Measurements from ENCODE around the gene GSTM2.

GSTM2 gene

DNA sequence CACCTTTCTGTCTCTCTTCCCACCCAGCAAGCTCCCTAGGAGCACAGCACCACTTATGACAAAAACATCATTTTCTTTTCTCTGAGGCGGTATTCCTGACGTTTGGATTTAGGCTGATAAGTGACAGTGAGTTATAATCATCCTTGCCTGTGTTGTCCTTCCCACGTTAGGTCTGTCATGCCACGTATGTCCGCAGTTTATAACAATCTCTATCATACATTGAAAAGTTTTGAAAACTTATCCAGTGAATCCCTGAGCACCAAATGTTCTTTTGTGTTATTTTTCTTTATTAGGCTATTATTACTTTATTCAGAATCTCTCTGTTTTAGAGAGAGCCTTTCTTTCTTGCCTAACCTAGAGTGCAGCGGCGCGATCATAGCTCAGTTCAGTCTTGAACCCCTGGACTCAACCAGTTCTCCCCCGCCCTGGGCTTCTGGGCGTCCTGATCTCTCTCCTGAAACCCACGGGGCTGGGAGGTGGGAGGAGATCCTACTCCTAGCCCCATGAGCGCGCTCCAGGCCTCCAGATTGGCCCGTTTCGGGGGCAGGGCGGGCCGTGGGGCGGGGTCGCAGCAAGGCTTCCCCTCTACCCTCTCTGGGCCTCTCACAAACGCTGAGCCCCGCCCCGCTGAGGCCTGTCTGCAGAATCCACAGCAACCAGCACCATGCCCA is at the start of gene GSTM2:
Gene GSTM2 (plus strand): TSS at position 606 of the 671 bp plus-strand sequence. CDS start 59 bp downstream, at position 665.
- DNase-seq (ENCODE audit: low spot score), result peak; percentile 70

DNA sequence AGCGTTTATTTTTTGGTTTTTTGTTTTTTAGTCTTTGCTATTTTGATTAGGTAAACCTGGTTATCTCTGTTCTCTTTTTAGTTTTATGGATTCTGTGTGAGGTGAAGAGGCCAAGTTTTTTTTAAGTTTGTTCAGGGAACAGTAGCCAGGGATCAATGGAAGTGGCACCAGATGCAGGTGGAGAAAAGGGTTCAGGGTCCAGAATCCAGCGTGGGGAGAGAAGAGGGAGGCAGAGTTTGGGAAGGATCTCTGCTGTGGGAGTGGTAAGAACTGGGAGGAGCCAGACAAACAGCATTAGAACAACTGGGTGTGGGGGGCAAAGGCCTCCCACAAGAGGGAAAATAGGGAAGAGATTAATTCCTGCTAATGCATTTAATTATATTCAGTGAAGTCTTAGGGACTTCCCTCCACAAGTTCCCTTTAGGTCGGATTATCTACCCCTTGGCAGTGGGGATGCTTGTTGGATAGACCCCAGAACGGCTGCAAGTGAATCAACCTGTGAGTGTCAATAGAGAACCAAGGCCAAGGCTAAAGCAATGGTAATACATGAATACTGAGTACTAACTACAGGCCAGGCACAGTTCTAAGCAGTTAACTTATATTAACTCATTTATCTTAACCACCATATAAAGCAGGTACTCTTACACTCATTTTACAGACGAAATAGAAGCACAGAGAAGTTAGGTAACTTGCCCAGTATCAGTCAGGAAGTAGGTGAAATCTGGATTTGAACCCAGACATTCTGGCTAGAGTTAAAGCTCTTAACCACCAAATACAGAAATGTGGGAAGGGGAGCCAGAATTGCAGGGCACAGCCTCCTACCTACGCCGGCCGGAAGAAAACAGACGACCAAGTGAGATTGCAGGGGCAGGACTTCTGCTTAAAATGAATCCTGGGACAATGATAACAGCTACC is 48.9 kb upstream of the GSTM2 start:
- DNase-seq (ENCODE audit: low spot score), result no peak

DNA sequence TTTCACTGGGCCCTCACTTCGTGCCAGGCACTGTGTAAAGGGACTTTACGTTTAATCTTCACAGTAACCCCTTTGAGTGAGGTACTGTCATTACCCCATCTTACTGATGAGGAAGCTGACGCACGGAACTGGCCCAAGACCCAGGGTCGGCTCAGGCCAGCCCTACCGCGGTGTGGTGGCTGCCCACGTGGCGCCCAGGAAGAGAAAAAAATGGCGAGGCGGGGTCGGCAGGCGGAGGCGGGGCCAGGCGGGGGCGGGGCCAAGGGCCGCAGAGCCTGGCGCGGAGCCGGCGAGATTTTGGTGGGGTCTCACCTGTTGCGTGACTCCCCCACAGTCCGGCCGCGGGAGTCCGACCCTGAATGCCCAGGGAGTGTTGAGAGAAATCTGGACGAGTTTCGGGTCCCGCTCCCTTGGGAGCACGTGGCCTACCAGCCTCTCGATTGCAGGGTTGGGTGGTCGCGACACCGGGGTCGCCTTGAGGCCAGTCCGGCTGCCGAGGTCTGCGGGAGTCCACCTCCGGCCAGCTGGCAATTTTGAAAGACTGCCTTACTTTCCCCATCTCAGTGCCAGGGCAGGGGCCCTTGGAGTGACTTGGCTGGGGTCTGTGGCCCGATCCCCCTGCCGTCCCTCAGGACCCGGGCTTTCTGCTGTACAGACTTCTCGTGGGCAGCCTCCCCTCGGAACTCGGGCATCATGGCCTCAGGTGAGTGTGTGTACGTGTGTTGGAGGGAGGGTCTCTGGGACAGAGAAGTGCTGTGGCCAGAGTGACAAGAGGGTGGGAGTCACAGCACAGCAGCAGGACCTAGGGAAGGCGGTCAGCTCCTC is 48.1 kb upstream of the GSTM2 start, which contains the start of the genes AMPD2 and GNAT2:
Gene AMPD2 (plus strand): TSS at position 262 of the 825 bp plus-strand sequence. CDS start 1,339 bp downstream, outside the sequence.
Gene GNAT2 (minus strand): TSS at position 41 of the 825 bp plus-strand sequence. CDS start 6,746 bp downstream, outside the sequence.
- DNase-seq (ENCODE audit: low spot score), result peak; percentile 86

DNA sequence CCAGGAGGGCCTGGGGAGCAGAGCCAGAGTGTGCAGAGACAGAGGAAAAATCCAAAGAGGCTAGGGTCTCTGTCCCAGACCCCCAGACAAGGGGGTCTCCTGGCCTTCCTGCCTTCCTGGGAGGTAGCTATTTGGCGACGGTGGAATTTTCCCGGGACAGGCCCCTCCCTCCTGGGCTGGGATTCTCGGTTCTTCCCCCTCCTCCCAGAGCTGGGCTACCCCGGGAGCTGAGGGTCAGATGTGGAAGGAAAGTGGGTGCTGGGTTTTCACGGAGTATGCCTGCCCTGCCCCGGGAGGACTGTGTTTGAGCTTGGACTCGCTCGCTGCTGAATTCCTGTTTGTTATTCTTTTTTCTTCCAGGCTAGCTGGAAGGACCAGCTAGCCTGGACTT is 47.5 kb upstream of the GSTM2 start:
- peak; percentile 47 for DNase-seq (ENCODE audit: low spot score)

DNA sequence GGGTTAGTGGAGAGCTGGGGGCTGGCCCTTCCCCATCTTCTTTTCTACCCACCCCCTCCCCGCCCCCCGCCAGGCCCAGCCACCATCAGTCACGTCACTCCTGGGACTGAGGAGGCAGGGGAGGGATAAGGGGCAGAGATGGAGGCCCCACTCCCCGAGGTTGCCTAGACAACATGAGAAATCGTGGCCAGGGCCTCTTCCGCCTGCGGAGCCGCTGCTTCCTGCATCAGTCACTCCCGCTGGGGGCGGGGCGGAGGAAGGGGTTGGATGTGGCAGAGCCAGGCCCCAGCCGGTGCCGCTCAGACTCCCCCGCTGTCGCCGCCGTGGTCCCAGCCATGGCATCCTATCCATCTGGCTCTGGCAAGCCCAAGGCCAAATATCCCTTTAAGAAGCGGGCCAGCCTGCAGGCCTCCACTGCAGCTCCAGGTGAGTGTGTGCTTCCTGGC is 47.0 kb upstream of the GSTM2 start:
- peak; percentile 87 for DNase-seq (ENCODE audit: low spot score)

DNA sequence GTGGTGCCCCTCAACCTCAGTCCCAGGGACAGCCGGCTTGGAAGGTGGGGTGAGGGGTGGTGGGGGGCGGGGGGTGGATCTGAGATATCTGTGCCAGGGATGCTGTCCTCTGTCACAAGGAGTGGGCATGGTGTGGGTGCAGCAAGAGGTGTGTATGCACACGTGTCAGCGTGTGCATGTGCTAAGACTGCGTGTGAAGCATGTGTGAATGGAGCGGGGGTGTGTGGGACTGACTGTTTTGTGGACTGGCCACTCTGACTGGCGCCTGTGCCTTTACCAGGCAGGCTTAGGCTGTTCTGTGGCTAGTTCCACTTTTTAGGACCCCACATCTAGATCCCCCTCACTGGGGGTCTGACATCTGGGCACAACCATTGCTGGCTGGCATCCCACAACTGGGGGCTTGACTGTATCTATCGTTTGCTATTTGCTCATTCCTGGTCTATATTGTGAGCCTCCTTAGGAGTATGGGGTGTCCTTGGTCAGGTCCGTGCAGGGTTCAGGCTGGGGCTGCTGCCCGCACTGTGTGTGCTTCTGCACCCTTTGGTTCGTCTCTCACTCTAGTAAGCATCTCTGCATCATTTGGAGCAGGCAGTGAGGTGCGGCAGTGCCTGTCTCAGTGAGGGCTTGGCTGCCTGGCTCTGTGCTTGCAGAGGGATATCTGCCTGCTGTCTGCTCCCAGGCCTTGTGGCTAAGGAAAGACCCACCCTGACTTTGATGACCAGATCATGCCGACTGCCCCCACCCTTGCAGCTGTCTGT is 46.3 kb upstream of the GSTM2 start:
- DNase-seq (ENCODE audit: low spot score), result no peak

DNA sequence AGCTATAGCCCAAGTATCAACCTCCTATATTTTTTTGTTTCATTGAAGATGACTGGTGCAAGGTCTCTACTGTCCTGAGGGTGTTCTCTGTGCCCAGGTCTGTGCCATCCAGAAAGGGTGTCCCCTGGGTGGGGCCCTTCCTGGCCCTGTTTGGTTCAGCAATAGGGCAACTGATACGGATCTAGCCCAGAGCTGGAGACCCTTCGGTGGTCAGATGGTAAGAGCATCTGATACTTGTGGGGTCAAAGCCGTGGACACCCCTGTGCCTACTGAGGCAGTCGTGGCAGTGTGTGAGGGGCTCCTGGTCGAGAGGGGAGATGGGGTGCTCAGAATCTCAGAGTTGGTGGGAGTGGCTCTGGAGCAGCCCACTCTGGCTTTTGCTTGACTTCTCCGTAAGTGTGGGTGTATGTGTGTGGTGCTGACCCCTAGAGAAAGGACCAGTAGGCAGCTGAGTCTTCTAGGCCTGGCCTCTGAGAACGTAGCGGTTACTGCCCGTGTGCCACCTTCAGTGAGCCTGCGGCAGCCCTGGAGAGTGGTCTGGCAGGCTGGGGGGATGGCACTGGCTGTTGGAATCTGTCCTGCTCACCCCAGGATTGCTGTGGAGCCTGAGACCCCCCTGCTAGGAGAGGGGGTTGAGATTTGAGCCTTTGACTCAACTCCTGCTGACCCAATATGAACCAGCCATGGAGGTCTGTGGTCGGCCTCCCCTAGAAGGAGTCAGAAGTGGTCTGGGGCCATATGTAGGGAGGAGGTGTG is 45.5 kb upstream of the GSTM2 start:
- DNase-seq (ENCODE audit: low spot score), result no peak

DNA sequence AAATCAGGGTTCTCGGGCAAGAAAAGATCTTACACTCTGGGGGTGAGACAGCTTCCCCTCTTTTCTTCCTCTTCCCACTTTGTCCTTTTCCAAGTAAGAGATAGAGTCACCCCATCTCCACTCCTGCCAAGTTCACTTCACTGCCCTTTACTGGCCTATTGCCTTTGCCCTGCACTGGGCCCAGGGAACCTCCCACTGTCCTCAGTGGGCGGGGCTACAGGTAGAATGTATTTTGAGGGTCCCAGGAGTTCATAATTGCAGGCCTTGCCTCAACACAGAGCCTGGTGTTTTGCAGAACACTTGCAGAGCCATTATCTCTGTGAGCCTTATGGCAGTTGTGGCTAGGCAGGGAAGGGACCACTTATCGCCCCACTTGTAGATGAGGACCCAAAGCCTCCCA is 45.0 kb upstream of the GSTM2 start:
- no peak for DNase-seq (ENCODE audit: low spot score)

DNA sequence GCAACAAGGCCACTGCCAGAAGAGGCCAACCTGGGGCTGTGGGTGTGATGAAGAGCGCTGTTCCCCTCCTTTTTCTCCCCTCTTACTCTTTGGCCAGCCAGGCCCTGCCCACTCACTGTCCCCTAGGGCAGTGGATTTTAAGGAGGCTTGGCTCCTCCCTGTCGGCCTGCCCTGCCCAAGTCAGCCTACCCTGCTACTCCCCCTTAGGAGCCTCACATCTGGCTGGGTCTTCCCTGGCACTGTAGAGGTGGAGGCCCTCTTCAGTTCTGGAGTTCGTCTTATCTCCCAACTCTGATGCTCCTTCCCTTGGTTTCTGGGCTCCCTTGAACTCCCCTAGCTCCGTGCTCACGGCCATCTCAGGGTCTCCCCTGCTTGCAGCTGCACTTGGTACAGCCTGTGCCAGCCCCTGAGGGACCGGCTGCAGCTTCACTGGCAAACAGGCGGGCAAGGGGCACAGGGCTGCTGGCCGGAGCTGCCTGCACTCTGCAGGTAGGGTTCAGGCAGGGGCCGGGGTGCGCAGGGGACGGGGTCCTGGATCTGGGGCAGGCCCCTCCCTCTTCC is 44.2 kb upstream of the GSTM2 start:
- DNase-seq (ENCODE audit: low spot score), result no peak

DNA sequence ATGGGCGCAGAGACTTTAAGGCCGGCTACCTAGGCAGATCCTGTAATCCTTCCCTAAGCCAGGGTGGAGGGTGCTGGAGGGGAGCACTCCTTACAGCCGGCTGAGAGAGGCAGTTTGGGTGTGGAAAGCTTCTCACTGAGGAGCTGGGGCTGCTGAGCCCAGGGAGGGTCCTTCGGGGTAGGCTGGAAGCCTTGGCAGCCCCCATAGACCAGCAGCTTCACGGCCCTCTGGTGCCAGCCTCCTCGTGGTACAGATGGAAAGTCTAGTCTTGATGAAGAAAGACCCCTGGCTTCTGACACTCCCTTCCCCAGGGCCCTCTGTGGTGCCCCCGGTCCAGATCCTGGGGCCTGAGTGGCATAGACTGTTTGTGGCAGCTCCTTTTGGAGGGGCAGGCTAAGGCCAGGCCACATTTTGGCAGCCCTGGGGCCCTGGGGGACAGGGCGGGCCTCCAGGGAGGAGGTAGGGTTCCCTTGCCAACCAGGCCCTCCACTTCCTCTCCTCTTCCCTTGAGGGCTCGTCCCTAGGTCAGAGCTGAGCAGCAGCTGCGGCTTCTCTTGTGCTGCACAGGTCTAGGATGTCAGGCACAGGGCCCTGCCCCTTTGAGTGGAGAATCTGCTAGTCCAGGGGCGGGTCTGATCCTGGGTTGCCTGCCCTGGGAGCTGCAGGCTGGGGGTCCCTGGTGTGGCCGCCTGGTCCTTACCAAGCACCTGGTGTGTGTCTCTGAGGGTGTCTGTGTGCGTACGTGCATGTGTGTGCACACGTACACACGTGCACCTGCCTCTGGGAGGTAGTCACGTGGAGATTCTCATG is 43.5 kb upstream of the GSTM2 start:
- DNase-seq (ENCODE audit: low spot score), result peak; percentile 56

DNA sequence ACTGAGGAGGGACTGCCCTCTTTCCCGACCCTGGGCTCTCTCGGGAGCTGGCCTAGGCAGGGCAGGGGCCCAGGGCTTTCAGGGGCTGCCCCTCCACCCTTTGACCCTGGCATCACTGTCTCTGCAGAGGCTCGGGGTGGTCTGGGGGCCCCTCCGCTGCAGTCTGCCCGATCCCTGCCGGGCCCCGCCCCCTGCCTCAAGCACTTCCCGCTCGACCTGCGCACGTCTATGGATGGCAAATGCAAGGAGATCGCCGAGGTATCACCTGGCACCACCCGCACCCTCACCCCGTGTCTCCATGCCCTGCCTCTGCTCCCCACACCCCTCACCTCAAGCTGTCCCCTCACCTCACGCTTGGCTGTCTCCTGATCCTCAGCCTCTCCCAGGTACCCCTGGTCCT is 42.7 kb upstream of the GSTM2 start:
- no peak for DNase-seq (ENCODE audit: low spot score)

DNA sequence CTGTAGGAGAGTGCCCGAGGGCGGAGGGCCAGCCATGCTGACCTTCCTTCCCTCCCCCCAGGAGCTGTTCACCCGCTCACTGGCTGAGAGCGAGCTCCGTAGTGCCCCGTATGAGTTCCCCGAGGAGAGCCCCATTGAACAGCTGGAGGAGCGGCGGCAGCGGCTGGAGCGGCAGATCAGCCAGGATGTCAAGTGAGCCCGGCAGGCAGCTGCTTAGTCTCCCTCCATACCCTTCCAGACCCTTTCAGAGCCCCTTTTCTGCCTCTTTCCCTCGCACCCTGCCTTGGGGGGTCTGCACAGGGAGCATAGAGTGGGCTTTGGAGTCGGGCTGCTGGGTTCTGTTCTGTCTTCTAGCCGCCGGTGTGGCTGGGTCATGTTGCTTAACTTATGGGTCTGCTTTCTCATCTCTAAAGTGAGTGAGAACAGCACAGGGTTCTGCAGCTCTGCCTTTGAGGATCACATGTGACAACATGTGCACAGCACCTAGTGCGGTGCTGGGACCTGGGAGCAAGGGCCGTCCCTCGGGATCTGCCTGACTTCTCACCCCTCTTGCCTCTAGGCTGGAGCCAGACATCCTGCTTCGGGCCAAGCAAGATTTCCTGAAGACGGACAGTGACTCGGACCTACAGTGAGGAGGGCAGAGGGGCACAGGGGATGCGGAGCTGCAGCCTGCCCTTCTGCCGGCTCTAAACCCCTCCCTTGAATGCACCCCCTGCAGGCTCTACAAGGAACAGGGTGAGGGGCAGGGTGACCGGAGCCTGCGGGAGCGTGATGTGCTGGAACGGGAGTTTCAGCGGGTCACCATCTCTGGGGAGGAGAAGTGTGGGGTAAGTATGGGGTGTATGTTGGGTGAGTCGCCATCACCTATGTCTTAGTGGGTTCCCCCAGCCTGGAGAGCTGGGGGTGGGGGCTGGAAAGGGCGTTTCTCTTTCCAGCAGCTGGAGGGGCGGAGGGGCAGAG is 42.0 kb upstream of the GSTM2 start:
- DNase-seq (ENCODE audit: low spot score), result no peak

DNA sequence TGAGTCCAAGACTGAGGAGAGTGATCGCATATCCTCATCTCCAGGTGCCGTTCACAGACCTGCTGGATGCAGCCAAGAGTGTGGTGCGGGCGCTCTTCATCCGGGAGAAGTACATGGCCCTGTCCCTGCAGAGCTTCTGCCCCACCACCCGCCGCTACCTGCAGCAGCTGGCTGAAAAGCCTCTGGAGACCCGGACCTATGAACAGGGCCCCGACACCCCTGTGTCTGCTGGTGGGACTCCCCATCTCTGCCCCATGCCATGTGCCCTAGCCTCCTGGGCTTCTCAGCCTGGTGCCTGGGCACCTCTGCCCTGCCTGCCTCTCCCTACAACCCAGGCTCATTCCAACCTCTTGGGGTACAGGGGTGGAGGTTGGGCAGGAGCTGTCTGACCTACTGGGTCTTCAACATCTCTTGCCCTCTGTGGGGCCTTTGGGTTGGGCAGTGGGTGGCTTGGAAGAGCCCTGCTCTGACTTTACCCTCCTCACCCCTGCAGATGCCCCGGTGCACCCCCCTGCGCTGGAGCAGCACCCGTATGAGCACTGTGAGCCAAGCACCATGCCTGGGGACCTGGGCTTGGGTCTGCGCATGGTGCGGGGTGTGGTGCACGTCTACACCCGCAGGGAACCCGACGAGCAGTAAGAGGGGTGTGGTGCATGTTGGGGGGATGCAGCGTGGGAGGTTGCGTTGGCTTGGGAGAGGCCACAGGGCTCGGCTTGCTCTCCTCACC is 41.0 kb upstream of the GSTM2 start:
- no peak for DNase-seq (ENCODE audit: low spot score)

DNA sequence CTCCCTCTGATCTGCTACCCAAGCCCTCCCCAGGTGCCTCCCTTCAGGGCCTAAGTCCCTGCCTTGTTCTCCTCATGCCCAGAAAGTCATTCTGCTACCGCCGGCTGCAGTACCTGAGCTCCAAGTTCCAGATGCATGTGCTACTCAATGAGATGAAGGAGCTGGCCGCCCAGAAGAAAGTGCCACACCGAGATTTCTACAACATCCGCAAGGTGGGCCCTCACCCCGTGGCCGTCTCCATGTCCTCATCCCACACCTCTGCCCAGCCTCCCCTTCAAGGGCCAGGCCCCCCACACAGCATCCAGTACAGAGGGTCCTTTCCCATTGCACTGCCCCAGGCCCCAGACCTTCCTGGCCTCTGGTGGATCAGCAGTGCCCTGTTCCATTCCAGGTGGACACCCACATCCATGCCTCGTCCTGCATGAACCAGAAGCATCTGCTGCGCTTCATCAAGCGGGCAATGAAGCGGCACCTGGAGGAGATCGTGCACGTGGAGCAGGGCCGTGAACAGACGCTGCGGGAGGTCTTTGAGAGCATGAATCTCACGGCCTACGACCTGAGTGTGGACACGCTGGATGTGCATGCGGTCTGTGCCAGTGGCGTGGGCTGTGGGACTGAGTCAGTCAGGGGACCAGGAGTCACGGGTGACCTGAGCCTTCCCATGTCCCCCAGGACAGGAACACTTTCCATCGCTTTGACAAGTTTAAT is 40.0 kb upstream of the GSTM2 start:
- no peak for DNase-seq (ENCODE audit: low spot score)

DNA sequence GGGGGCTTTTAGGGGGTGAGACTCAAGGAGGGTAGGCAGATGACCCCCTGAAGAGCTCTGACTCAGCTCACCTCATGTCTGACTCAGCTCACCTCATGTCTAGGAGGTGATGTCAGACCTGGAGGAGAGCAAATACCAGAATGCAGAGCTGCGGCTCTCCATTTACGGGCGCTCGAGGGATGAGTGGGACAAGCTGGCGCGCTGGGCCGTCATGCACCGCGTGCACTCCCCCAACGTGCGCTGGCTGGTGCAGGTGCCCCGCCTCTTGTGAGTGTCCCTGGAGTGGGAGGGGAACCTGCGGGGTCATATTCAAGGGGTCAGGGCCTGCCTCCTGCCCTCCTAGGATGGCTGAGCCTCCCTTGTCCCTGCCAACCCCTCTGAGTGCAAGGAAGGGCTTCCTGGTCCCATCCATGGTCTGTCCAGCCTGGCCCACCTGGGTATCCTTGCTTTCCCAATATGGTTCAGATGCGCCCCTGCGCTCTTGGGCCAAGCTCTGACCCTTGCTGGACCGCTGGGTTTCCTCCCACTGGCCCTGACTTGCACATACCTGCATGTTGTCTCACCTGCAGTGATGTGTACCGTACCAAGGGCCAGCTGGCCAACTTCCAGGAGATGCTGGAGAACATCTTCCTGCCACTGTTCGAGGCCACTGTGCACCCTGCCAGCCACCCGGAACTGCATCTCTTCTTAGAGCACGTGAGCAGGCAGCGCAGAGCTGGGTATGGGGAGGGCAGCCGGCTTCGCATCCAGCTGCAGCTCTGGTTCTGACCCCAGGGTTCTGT is 39.1 kb upstream of the GSTM2 start:
- DNase-seq (ENCODE audit: low spot score), result no peak

All from germinal center (tissue), 1 donor.